Adrenal gland (tissue), 12 donors: Measurements from ENCODE around the gene RAP1A. TPM values are rescaled to one million over a fixed set of nuclear protein-coding genes. Genes with fewer than 3 reads are reported as not detected.

Experiments used
- DNase-seq, 7 donors: peaks; one replicate each; pipeline ENCODE4 v3.0.0-alpha.2; 2019 to 2020
- H3K27ac ChIP-seq, 5 donors: fragments of 200-600 bp; sonication (generic) in 4 of 5; 1 replicate in 3 of 5; 2 replicates in 2 of 5; pipeline versions ENCODE4 v1.5.1 to v1.8.0; 2016 to 2020; ENCODE audit warnings: mild to moderate bottlenecking in 1 of 5
- H3K27me3 ChIP-seq: fragments of 200-600 bp; 2 replicates; pipeline ENCODE4 v1.8.0; 2021
- H3K36me3 ChIP-seq, 2 donors: fragments of 200-600 bp; replicated peaks in 1 of 2; 1 replicate in 1 of 2; 2 replicates in 1 of 2; pipeline versions ENCODE4 v1.5.1 to v1.8.0; 2018 to 2022
- H3K4me1 ChIP-seq, 2 donors: fragments of 200-600 bp; replicated peaks in 1 of 2; 1 replicate in 1 of 2; 2 replicates in 1 of 2; pipeline versions ENCODE4 v1.5.1 to v1.8.0; 2018 to 2021
- H3K4me3 ChIP-seq, 4 donors: fragments of 200-600 bp; sonication (generic) in 3 of 4; one replicate each; pipeline ENCODE4 v1.5.1; 2016 to 2018
- H3K9me3 ChIP-seq, 3 donors: fragments of 200-600 bp; sonication (generic) in 1 of 3; replicated peaks in 1 of 3; 1 replicate in 2 of 3; 2 replicates in 1 of 3; pipeline versions ENCODE4 v1.5.1 to v1.8.0; 2016 to 2021
- CTCF ChIP-seq, 6 experiments: fragments of 450-650 bp in 4 of 6; fragments of 200-600 bp in 2 of 6; sonication (generic) in 1 of 6; IDR thresholded peaks; 1 replicate in 5 of 6; 2 replicates in 1 of 6; pipeline versions ENCODE4 v1.5.1 to v1.8.0; 2016 to 2021; ENCODE audit warnings: antibody characterized with exemption in 6 of 6, mild to moderate bottlenecking in 2 of 6, moderate library complexity in 1 of 6
- POLR2A ChIP-seq, 2 donors: fragments of 450-650 bp; IDR thresholded peaks; one replicate each; pipeline ENCODE4 v1.6.1; 2017; ENCODE audit warnings: antibody characterized with exemption in 2 of 2, mild to moderate bottlenecking in 2 of 2, moderate library complexity in 1 of 2
- WGBS, 4 donors: extraction: QIAGEN DNeasy Blood & Tissue Kit in 2 of 4; methylation state at CpG; one replicate each; pipeline versions ENCODE4 v1.1.5 to v1.1.7; 2013 to 2017; 5-methylcytosine and 5-hydroxymethylcytosine counted together
- intact Hi-C, 2 donors: fragments of 100-400 bp; cut with DNase I; formaldehyde crosslinking; loops; one replicate each; pipeline versions ENCODE4 v1.14.1 to v1.15.0; 2022 to 2023
- polyA plus RNA-seq, 3 donors: library from polyadenylated mRNA; stranded (reverse); fragments of 200-250 nt in 2 of 3; fragments of 350-450 nt in 1 of 3; fragmentation: Illumina TruSeq in 1 of 3; extraction: RNeasy Lipid Tissue Mini Kit (QIAGEN cat#74804) in 1 of 3; gene quantifications; one replicate each; pipeline ENCODE4 v1.2.3, GENCODE V29; 2013 to 2014
- total RNA-seq, 9 donors: library from RNA; depleted of rRNA in 4 of 9; stranded (reverse); fragments of >200 nt in 4 of 9; fragments of 120-200 nt in 1 of 9; fragmentation: NEBNext Ultra II Directional in 1 of 9; extraction: Animal tissue kit (Norgen Biotek cat#: 25700) in 1 of 9; gene quantifications; one replicate each; pipeline versions ENCODE4 v1.1.0 to v1.2.4, GENCODE V29; 2013 to 2023
- donor health status: healthy with polysubstance abuse.
- donor health status: Bipolar disorder and iron deficiency.
- donor health status: DM: yes; HTN: yes; CAD: no.
- donor health status: DM: no; HTN: no; CAD: no.
- donor health status: DM: no; HTN: no; CAD: no.
- donor health status: DM: yes; HTN: yes; CAD: no.

The RAP1A gene
- total and polyA plus RNA-seq, 12 donors = 23.1 to 157 (median 60.2) TPM

GRCh38 chr1:111665497-111665896 lies 45.9 kb downstream of the RAP1A start:
- Histone ChIP-seq H3K4me3 (no peak overlapping the region), H3K4me1 (peaks cover 14 to 44% of the 10 kb centered on the region in 2 donors), H3K36me3 (no peaks in the 10 kb centered on the region), H3K9me3 (no peaks in the 10 kb centered on the region), H3K27me3 (no peaks in the 10 kb centered on the region), H3K27ac (no peak overlapping the region)
- no peak for TF ChIP-seq CTCF (IDR thresholded peaks at IDR 0.05)
- TF ChIP-seq POLR2A (IDR thresholded peaks at IDR 0.05) = no peak
- intact Hi-C loops = no loop called here
- no peak for DNase-seq

- Histone ChIP-seq H3K9me3 (no peaks in the 10 kb centered on the region), H3K4me3 (no peak overlapping the region), H3K36me3 (no peaks in the 10 kb centered on the region), H3K27me3 (no peaks in the 10 kb centered on the region), H3K27ac (no peak overlapping the region), H3K4me1 (peaks cover 6 to 37% of the 10 kb centered on the region in 2 donors)
- no peak for TF ChIP-seq CTCF (IDR thresholded peaks at IDR 0.05)
- no peak for TF ChIP-seq POLR2A (IDR thresholded peaks at IDR 0.05)
- WGBS, 4 donors = 71 to 86% (median 84%) methylated on average over 1 of the region's 1 CpG
- no peak for DNase-seq
- intact Hi-C loops = no loop called here
These were observed 47.2 kb downstream of the RAP1A start for GRCh38 chr1:111666828-111667227.

DNA sequence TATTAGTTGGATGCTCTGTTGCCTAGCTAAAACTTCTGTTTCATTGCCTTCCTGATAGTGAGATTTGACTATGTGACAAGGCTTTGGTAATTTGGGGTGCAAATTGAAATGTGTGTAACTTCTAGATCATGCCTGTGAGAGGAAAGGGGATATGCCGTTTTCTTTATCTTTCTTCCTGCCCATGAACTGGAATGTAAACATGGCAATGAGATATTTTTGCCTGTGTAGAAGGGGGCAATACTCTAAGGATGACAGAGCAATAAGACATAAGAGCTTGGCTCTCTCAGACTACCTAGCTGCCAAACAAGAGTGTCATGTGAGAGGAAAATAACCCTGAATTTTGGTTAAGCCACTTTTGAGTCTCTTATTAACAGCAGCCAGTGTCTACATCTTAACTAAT lies 49.7 kb downstream of the RAP1A start:
- no peak for DNase-seq
- no peak for TF ChIP-seq CTCF (IDR thresholded peaks at IDR 0.05)
- no peak for TF ChIP-seq POLR2A (IDR thresholded peaks at IDR 0.05)
- Histone ChIP-seq H3K36me3 (no peaks in the 10 kb centered on the region), H3K27me3 (no peaks in the 10 kb centered on the region), H3K4me1 (peaks cover 6 to 37% of the 10 kb centered on the region in 2 donors), H3K27ac (no peak overlapping the region), H3K9me3 (no peaks in the 10 kb centered on the region), H3K4me3 (no peak overlapping the region)
- intact Hi-C loops = no loop called here
- WGBS, 4 donors = 7 to 26% (median 15%) methylated on average over 1 of the region's 1 CpG

- no peaks in the 10 kb centered on the region for H3K9me3 ChIP-seq
- intact Hi-C loops = no loop called here
- peaks cover 6 to 17% of the 10 kb centered on the region in 2 donors for H3K4me1 ChIP-seq
These were observed 52.3 kb downstream of the RAP1A start for GRCh38 chr1:111671852-111672251.

More at GRCh38 chr1:111671852-111672251, 52.3 kb downstream of the RAP1A start:
- no peaks in the 10 kb centered on the region for H3K27me3 ChIP-seq
- TF ChIP-seq CTCF (IDR thresholded peaks at IDR 0.05) = no peak
- no peak for TF ChIP-seq POLR2A (IDR thresholded peaks at IDR 0.05)
- DNase-seq = no peak
- H3K4me3 ChIP-seq = no peak overlapping the region
- no peaks in the 10 kb centered on the region for H3K36me3 ChIP-seq
- no peak overlapping the region for H3K27ac ChIP-seq
